Stomach smooth muscle (tissue), 2 donors: ENCODE results near the gene ICOS.

Experiments used
- H3K27ac ChIP-seq: one replicate; pipeline ENCODE4 v1.7.0; 2013; ENCODE audit warnings: mild to moderate bottlenecking, low read length, inconsistent platforms
- H3K27me3 ChIP-seq, 2 donors: one replicate each; pipeline ENCODE4 v1.7.0; 2013; ENCODE audit warnings: low read length in 2 of 2; ENCODE audit not compliant: insufficient read depth in 2 of 2, control insufficient read depth in 1 of 2
- H3K36me3 ChIP-seq, 2 donors: one replicate each; pipeline ENCODE4 v1.7.0; 2013; ENCODE audit warnings: low read length in 2 of 2; ENCODE audit not compliant: control insufficient read depth in 2 of 2, insufficient read depth in 2 of 2
- H3K4me1 ChIP-seq: one replicate; pipeline ENCODE4 v1.7.0; 2013; ENCODE audit warnings: low read length; ENCODE audit not compliant: control insufficient read depth, insufficient read depth
- H3K4me3 ChIP-seq, 2 donors: one replicate each; pipeline ENCODE4 v1.7.0; 2013; ENCODE audit warnings: low read length in 2 of 2
- H3K9ac ChIP-seq, 2 donors: one replicate each; pipeline ENCODE4 v1.7.0; 2013; ENCODE audit warnings: low read length in 2 of 2, mild to moderate bottlenecking in 1 of 2
- H3K9me3 ChIP-seq, 2 donors: one replicate each; pipeline ENCODE4 v1.7.0; 2013; ENCODE audit warnings: low read length in 2 of 2; ENCODE audit not compliant: control insufficient read depth in 2 of 2
- donor health status: healthy.
- donor health status: Pancreatic carcinoma.

Gene ICOS

GRCh38 chr2:203898657-203899056 lies 37.9 kb upstream of the ICOS start:
- Histone ChIP-seq H3K4me3 (peak overlapping the region in 1 of 2 donors; percentile 4), H3K4me1 (peaks cover 6% of the 10 kb centered on the region), H3K27ac (peak overlapping the region; percentile 19), H3K27me3 (no peaks in the 10 kb centered on the region), H3K9ac (no peak overlapping the region), H3K36me3 (no peaks in the 10 kb centered on the region), H3K9me3 (peaks cover 2 to 8% of the 10 kb centered on the region in 2 donors)

- H3K27me3 ChIP-seq, result no peaks in the 10 kb centered on the region
- peaks cover 2 to 8% of the 10 kb centered on the region in 2 donors for H3K9me3 ChIP-seq
- H3K27ac ChIP-seq, result peak overlapping the region; percentile 8
- H3K9ac ChIP-seq, result no peak overlapping the region
- no peak overlapping the region for H3K4me3 ChIP-seq
- no peaks in the 10 kb centered on the region for H3K4me1 ChIP-seq
- no peaks in the 10 kb centered on the region for H3K36me3 ChIP-seq
These were observed 36.3 kb upstream of the ICOS start for GRCh38 chr2:203900253-203900652.

- Histone ChIP-seq H3K27me3 (no peaks in the 10 kb centered on the region), H3K9ac (no peak overlapping the region), H3K27ac (no peak overlapping the region), H3K36me3 (no peaks in the 10 kb centered on the region), H3K9me3 (peaks cover 2 to 8% of the 10 kb centered on the region in 2 donors), H3K4me3 (no peak overlapping the region), H3K4me1 (peaks cover 5% of the 10 kb centered on the region)
These were observed 32.5 kb upstream of the ICOS start for GRCh38 chr2:203904022-203904421.

- Histone ChIP-seq H3K9ac (no peak overlapping the region), H3K4me1 (peaks cover 7% of the 10 kb centered on the region), H3K4me3 (no peak overlapping the region), H3K36me3 (no peaks in the 10 kb centered on the region), H3K9me3 (peaks cover 2 to 8% of the 10 kb centered on the region in 2 donors), H3K27me3 (no peaks in the 10 kb centered on the region), H3K27ac (no peak overlapping the region)
These were observed 30.9 kb upstream of the ICOS start for GRCh38 chr2:203905656-203906055.

GRCh38 chr2:203908066-203908796 lies 28.3 kb upstream of the ICOS start:
- Histone ChIP-seq H3K27ac (no peak overlapping the region), H3K4me3 (no peak overlapping the region), H3K36me3 (no peaks in the 10 kb centered on the region)

GRCh38 chr2:203908797-203909185 lies 27.8 kb upstream of the ICOS start:
- Histone ChIP-seq H3K4me3 (peak overlapping the region in 1 of 2 donors; percentile 59), H3K36me3 (no peaks in the 10 kb centered on the region), H3K4me1 (peaks cover 7% of the 10 kb centered on the region), H3K27ac (no peak overlapping the region), H3K9ac (no peak overlapping the region), H3K27me3 (no peaks in the 10 kb centered on the region), H3K9me3 (no peaks in the 10 kb centered on the region)

More at GRCh38 chr2:203908066-203908796, 28.3 kb upstream of the ICOS start:
- Histone ChIP-seq H3K27me3 (no peaks in the 10 kb centered on the region), H3K9me3 (no peaks in the 10 kb centered on the region), H3K9ac (no peak overlapping the region), H3K4me1 (peaks cover 7% of the 10 kb centered on the region)

GRCh38 chr2:203909261-203909967 lies 27.1 kb upstream of the ICOS start:
- H3K27me3 ChIP-seq, result no peaks in the 10 kb centered on the region
- peaks cover 7% of the 10 kb centered on the region for H3K4me1 ChIP-seq
- peak overlapping the region; percentile 36 to 59 for H3K4me3 ChIP-seq
- H3K9me3 ChIP-seq, result no peaks in the 10 kb centered on the region
- peak overlapping the region in 1 of 2 donors; percentile 3 for H3K9ac ChIP-seq
- H3K27ac ChIP-seq, result no peak overlapping the region
- H3K36me3 ChIP-seq, result no peaks in the 10 kb centered on the region

GRCh38 chr2:203909974-203910373 lies 26.6 kb upstream of the ICOS start:
- H3K27ac ChIP-seq, result no peak overlapping the region
- H3K9me3 ChIP-seq, result no peaks in the 10 kb centered on the region
- peaks cover 7% of the 10 kb centered on the region for H3K4me1 ChIP-seq
- H3K4me3 ChIP-seq, result peak overlapping the region in 1 of 2 donors; percentile 59
- H3K27me3 ChIP-seq, result no peaks in the 10 kb centered on the region
- H3K9ac ChIP-seq, result peak overlapping the region in 1 of 2 donors; percentile 3
- no peaks in the 10 kb centered on the region for H3K36me3 ChIP-seq

- Histone ChIP-seq H3K27me3 (no peaks in the 10 kb centered on the region), H3K36me3 (no peaks in the 10 kb centered on the region), H3K9ac (no peak overlapping the region), H3K27ac (no peak overlapping the region), H3K4me1 (peaks cover 3% of the 10 kb centered on the region), H3K4me3 (no peak overlapping the region), H3K9me3 (no peaks in the 10 kb centered on the region)
These were observed 22.6 kb upstream of the ICOS start for GRCh38 chr2:203913947-203914346.

- Histone ChIP-seq H3K36me3 (no peaks in the 10 kb centered on the region), H3K4me3 (no peak overlapping the region), H3K9ac (no peak overlapping the region), H3K4me1 (no peaks in the 10 kb centered on the region), H3K27me3 (no peaks in the 10 kb centered on the region), H3K27ac (no peak overlapping the region), H3K9me3 (no peaks in the 10 kb centered on the region)
These were observed 21.9 kb upstream of the ICOS start for GRCh38 chr2:203914546-203915182.
